Ectodermal cell (in vitro differentiated cells): ENCODE measurements around the gene DOCK8.

ENCODE experiments used
- H3K27ac ChIP-seq: 2 replicates; pipeline ENCODE4 v1.7.0; 2013; ENCODE audit warnings: mild to moderate bottlenecking, low read depth, low read length; ENCODE audit not compliant: insufficient read depth, poor library complexity, severe bottlenecking
- H3K27me3 ChIP-seq: 2 replicates; pipeline ENCODE4 v1.7.0; 2013; ENCODE audit warnings: mild to moderate bottlenecking, low read length; ENCODE audit not compliant: insufficient read depth, control insufficient read depth, poor library complexity, severe bottlenecking
- H3K36me3 ChIP-seq: one replicate; pipeline ENCODE4 v1.7.0; 2013; ENCODE audit warnings: low read length; ENCODE audit not compliant: control insufficient read depth, insufficient read depth
- H3K4me1 ChIP-seq: one replicate; pipeline ENCODE4 v1.7.0; 2013; ENCODE audit warnings: low read length; ENCODE audit not compliant: control insufficient read depth, insufficient read depth
- H3K4me3 ChIP-seq: 2 replicates; pipeline ENCODE4 v1.7.0; 2013; ENCODE audit warnings: low read depth, low read length, control low read depth; ENCODE audit not compliant: insufficient read depth
- H3K9me3 ChIP-seq: 2 replicates; pipeline ENCODE4 v1.7.0; 2013; ENCODE audit warnings: mild to moderate bottlenecking, low read length, moderate library complexity; ENCODE audit not compliant: control insufficient read depth
- WGBS, 2 experiments: methylation state at CpG; one replicate each; pipeline ENCODE4 v1.1.7; 2013; ENCODE audit warnings: missing lambda C conversion rate in 2 of 2; 5-methylcytosine and 5-hydroxymethylcytosine counted together

Gene DOCK8

GRCh38 chr9:431701-432100 is 217.0 kb downstream of the DOCK8 start:
- no peaks in the 10 kb centered on the region for H3K4me1 ChIP-seq
- 94 to 100% methylated on average over 1 of the region's 1 CpG for WGBS, 2 experiments
- no peaks in the 10 kb centered on the region for H3K36me3 ChIP-seq
- H3K27ac ChIP-seq = no peak overlapping the region
- no peaks in the 10 kb centered on the region for H3K27me3 ChIP-seq
- H3K4me3 ChIP-seq = no peak overlapping the region
- no peaks in the 10 kb centered on the region for H3K9me3 ChIP-seq

- Histone ChIP-seq H3K9me3 (no peaks in the 10 kb centered on the region), H3K36me3 (no peaks in the 10 kb centered on the region), H3K27ac (no peak overlapping the region), H3K27me3 (no peaks in the 10 kb centered on the region), H3K4me3 (no peak overlapping the region), H3K4me1 (no peaks in the 10 kb centered on the region)
- WGBS, 2 experiments = 30 to 60% methylated on average over 1 of the region's 3 CpGs
These were observed 221.8 kb downstream of the DOCK8 start for GRCh38 chr9:436482-436881.

- Histone ChIP-seq H3K27me3 (no peaks in the 10 kb centered on the region), H3K36me3 (no peaks in the 10 kb centered on the region), H3K9me3 (no peaks in the 10 kb centered on the region), H3K4me3 (no peak overlapping the region), H3K27ac (no peak overlapping the region), H3K4me1 (no peaks in the 10 kb centered on the region)
- 86 to 95% methylated on average over 1 of the region's 1 CpG for WGBS, 2 experiments
These were observed 222.4 kb downstream of the DOCK8 start for GRCh38 chr9:437066-437465.

- Histone ChIP-seq H3K4me3 (no peak overlapping the region), H3K27ac (no peak overlapping the region), H3K36me3 (no peaks in the 10 kb centered on the region), H3K9me3 (no peaks in the 10 kb centered on the region), H3K4me1 (no peaks in the 10 kb centered on the region), H3K27me3 (no peaks in the 10 kb centered on the region)
- 91 to 96% methylated on average over 1 of the region's 1 CpG for WGBS, 2 experiments
These were observed 222.9 kb downstream of the DOCK8 start for GRCh38 chr9:437574-438001.

GRCh38 chr9:438066-438465 is 223.4 kb downstream of the DOCK8 start:
- Histone ChIP-seq H3K4me1 (no peaks in the 10 kb centered on the region), H3K36me3 (no peaks in the 10 kb centered on the region), H3K4me3 (no peak overlapping the region), H3K27me3 (no peaks in the 10 kb centered on the region), H3K9me3 (no peaks in the 10 kb centered on the region), H3K27ac (no peak overlapping the region)
- 88 to 90% methylated on average over 2 of the region's 2 CpGs for WGBS, 2 experiments

- Histone ChIP-seq H3K27me3 (no peaks in the 10 kb centered on the region), H3K36me3 (no peaks in the 10 kb centered on the region), H3K4me1 (no peaks in the 10 kb centered on the region), H3K4me3 (no peak overlapping the region), H3K27ac (no peak overlapping the region), H3K9me3 (no peaks in the 10 kb centered on the region)
- WGBS, 2 experiments = 92 to 93% methylated on average over 20 of the region's 20 CpGs
These were observed 224.5 kb downstream of the DOCK8 start for GRCh38 chr9:438961-439768.

GRCh38 chr9:441126-441525 is 226.5 kb downstream of the DOCK8 start:
- WGBS, 2 experiments = 94 to 96% methylated on average over 7 of the region's 7 CpGs
- H3K36me3 ChIP-seq = no peaks in the 10 kb centered on the region
- H3K4me3 ChIP-seq = no peak overlapping the region
- H3K9me3 ChIP-seq = no peaks in the 10 kb centered on the region
- H3K27me3 ChIP-seq = no peaks in the 10 kb centered on the region
- H3K27ac ChIP-seq = no peak overlapping the region
- H3K4me1 ChIP-seq = no peaks in the 10 kb centered on the region

GRCh38 chr9:444528-444927 is 229.9 kb downstream of the DOCK8 start:
- Histone ChIP-seq H3K27ac (no peak overlapping the region), H3K4me3 (no peak overlapping the region)
- 92 to 94% methylated on average over 1 of the region's 1 CpG for WGBS, 2 experiments

GRCh38 chr9:445033-445432 is 230.4 kb downstream of the DOCK8 start:
- no peaks in the 10 kb centered on the region for H3K36me3 ChIP-seq
- H3K4me3 ChIP-seq = no peak overlapping the region
- H3K27me3 ChIP-seq = no peaks in the 10 kb centered on the region
- H3K9me3 ChIP-seq = no peaks in the 10 kb centered on the region
- no peaks in the 10 kb centered on the region for H3K4me1 ChIP-seq
- H3K27ac ChIP-seq = no peak overlapping the region
- WGBS, 2 experiments = 87 to 99% methylated on average over 3 of the region's 3 CpGs

More at GRCh38 chr9:444528-444927, 229.9 kb downstream of the DOCK8 start:
- no peaks in the 10 kb centered on the region for H3K9me3 ChIP-seq
- H3K4me1 ChIP-seq = no peaks in the 10 kb centered on the region
- H3K36me3 ChIP-seq = no peaks in the 10 kb centered on the region
- no peaks in the 10 kb centered on the region for H3K27me3 ChIP-seq

GRCh38 chr9:446074-446699 is 231.5 kb downstream of the DOCK8 start:
- Histone ChIP-seq H3K27me3 (no peaks in the 10 kb centered on the region), H3K4me3 (no peak overlapping the region), H3K27ac (no peak overlapping the region), H3K9me3 (no peaks in the 10 kb centered on the region), H3K4me1 (no peaks in the 10 kb centered on the region), H3K36me3 (no peaks in the 10 kb centered on the region)
- WGBS, 2 experiments = 94 to 97% methylated on average over 15 of the region's 15 CpGs
